Stomach (tissue), 9 donors: ENCODE results near the gene CALR3. TPM values are rescaled to one million over a fixed set of nuclear protein-coding genes. Genes with fewer than 3 reads are reported as not detected.
A peak's percentile ranks its signal among the peaks of the same experiment; 100 is the strongest.
"Not testable (repeated sequence)": the region's sequence is repeated elsewhere in the genome, so short reads cannot be mapped to it uniquely, and the experiment has no call there.

Source experiments
- DNase-seq, 2 donors: peaks; one replicate each; pipeline versions ENCODE4 v3.0.0 to v3.0.0-alpha.2; 2013 to 2019
- H3K27ac ChIP-seq, 5 donors: fragments of 200-600 bp in 4 of 5; sonication (generic) in 4 of 5; one replicate each; pipeline ENCODE4 v1.5.1; 2013 to 2019; ENCODE audit warnings: mild to moderate bottlenecking in 1 of 5, moderate library complexity in 1 of 5
- H3K27me3 ChIP-seq, 3 donors: fragments of 200-600 bp; sonication (generic); one replicate each; pipeline ENCODE4 v1.5.1; 2017 to 2019; ENCODE audit warnings: mixed run types in 1 of 3
- H3K36me3 ChIP-seq, 4 donors: fragments of 200-600 bp; sonication (generic); 1 replicate in 3 of 4; 2 replicates in 1 of 4; pipeline ENCODE4 v1.5.1; 2016 to 2019
- H3K4me1 ChIP-seq, 4 donors: fragments of 200-600 bp; sonication (generic); one replicate each; pipeline ENCODE4 v1.5.1; 2016 to 2019
- H3K4me3 ChIP-seq, 4 donors: fragments of 200-600 bp; sonication (generic) in 3 of 4; one replicate each; pipeline ENCODE4 v1.5.1; 2016 to 2019; ENCODE audit warnings: mild to moderate bottlenecking in 1 of 4
- H3K9me3 ChIP-seq, 4 donors: fragments of 200-600 bp; sonication (generic); one replicate each; pipeline ENCODE4 v1.5.1; 2016 to 2019
- CTCF ChIP-seq, 7 experiments: fragments of 450-650 bp in 4 of 7; fragments of 200-600 bp in 3 of 7; sonication (generic) in 3 of 7; IDR thresholded peaks; one replicate each; pipeline ENCODE4 v1.5.1; 2016 to 2019; ENCODE audit warnings: antibody characterized with exemption in 7 of 7, control low read depth in 2 of 7, mild to moderate bottlenecking in 1 of 7
- EP300 ChIP-seq: sonication (generic); formaldehyde crosslinking; IDR thresholded peaks from one replicate; pipeline ENCODE4 v1.6.1; 2017; ENCODE audit warnings: antibody characterized with exemption
- POLR2A ChIP-seq, 4 donors: fragments of 450-650 bp; IDR thresholded peaks; one replicate each; pipeline ENCODE4 v1.6.1; 2016; ENCODE audit warnings: antibody characterized with exemption in 4 of 4, control low read depth in 2 of 4, mild to moderate bottlenecking in 1 of 4, moderate library complexity in 1 of 4
- POLR2AphosphoS5 ChIP-seq, 3 donors: sonication (generic); formaldehyde crosslinking; IDR thresholded peaks; one replicate each; pipeline ENCODE4 v1.6.1; 2016; ENCODE audit warnings: antibody characterized with exemption in 3 of 3
- WGBS, 5 donors: extraction: QIAGEN DNeasy Blood & Tissue Kit in 3 of 5; methylation state at CpG; one replicate each; pipeline versions ENCODE4 v1.1.5 to v1.1.7; 2013 to 2018; 5-methylcytosine and 5-hydroxymethylcytosine counted together
- intact Hi-C: fragments of 100-400 bp; cut with DNase I; formaldehyde crosslinking; loops from one replicate; pipeline ENCODE4 v1.15.1; 2023; ENCODE audit warnings: low total_unique reads
- polyA plus RNA-seq, 3 donors: library from polyadenylated mRNA; stranded (reverse); fragments of 200-250 nt; gene quantifications; one replicate each; pipeline ENCODE4 v1.2.3, GENCODE V29; 2013
- total RNA-seq, 5 donors: library from RNA; depleted of rRNA; stranded (reverse); fragments of >200 nt; gene quantifications; one replicate each; pipeline versions ENCODE4 v1.1.0 to v1.2.3, GENCODE V29; 2014 to 2016
- donor health status: healthy with polysubstance abuse.
- donor health status: Bipolar disorder and iron deficiency.
- donor health status: healthy.

CALR3 gene
- total and polyA plus RNA-seq, 8 donors, result not detected

GRCh38 chr19:16476401-16476800 lies 19.6 kb downstream of the CALR3 start:
- intact Hi-C loops, result loop anchor here (10.0 kb wide), 1 partner anchor 278 kb away; no protein-coding TSS in a partner anchor
- no peak for DNase-seq
- Histone ChIP-seq H3K4me1 (peaks cover 0 to 8% (median 5%) of the 10 kb centered on the region in 4 donors), H3K27ac (no peak overlapping the region), H3K9me3 (peaks cover 0 to 5% (median 2%) of the 10 kb centered on the region in 4 donors), H3K36me3 (no peaks in the 10 kb centered on the region), H3K27me3 (no peaks in the 10 kb centered on the region), H3K4me3 (no peak overlapping the region)
- no peak for TF ChIP-seq POLR2AphosphoS5 (IDR thresholded peaks at IDR 0.05)
- TF ChIP-seq EP300, result no peak
- no peak for TF ChIP-seq POLR2A (IDR thresholded peaks at IDR 0.05)
- TF ChIP-seq CTCF (IDR thresholded peaks at IDR 0.05), result no peak
- WGBS, 5 donors, result 45 to 63% (median 54%) methylated on average over 3 of the region's 3 CpGs

- intact Hi-C loops, result loop anchor here (10.0 kb wide), 1 partner anchor 281 kb away; no protein-coding TSS in a partner anchor
- H3K4me3 ChIP-seq, result no peak overlapping the region
- 46 to 67% (median 61%) methylated on average over 13 of the region's 13 CpGs for WGBS, 5 donors
- peaks cover 15 to 32% (median 29%) of the 10 kb centered on the region in 4 donors for H3K4me1 ChIP-seq
- H3K9me3 ChIP-seq, result peaks cover 0 to 5% (median 2%) of the 10 kb centered on the region in 4 donors
- no peaks in the 10 kb centered on the region for H3K36me3 ChIP-seq
- no peak overlapping the region for H3K27ac ChIP-seq
- DNase-seq, result peak in 1 of 2 donors; percentile 55
- H3K27me3 ChIP-seq, result no peaks in the 10 kb centered on the region
- TF ChIP-seq CTCF (IDR thresholded peaks at IDR 0.05), result no peak
- no peak for TF ChIP-seq POLR2AphosphoS5 (IDR thresholded peaks at IDR 0.05)
- TF ChIP-seq EP300, result no peak
- no peak for TF ChIP-seq POLR2A (IDR thresholded peaks at IDR 0.05)
These were observed 22.0 kb downstream of the CALR3 start for GRCh38 chr19:16473875-16474392.

GRCh38 chr19:16472992-16473391 lies 23.0 kb downstream of the CALR3 start:
- H3K36me3 ChIP-seq, result no peaks in the 10 kb centered on the region
- peaks cover 0 to 5% (median 2%) of the 10 kb centered on the region in 4 donors for H3K9me3 ChIP-seq
- H3K4me1 ChIP-seq, result peaks cover 15 to 38% (median 35%) of the 10 kb centered on the region in 4 donors
- intact Hi-C loops, result loop anchor here (10.0 kb wide), 1 partner anchor 282 kb away; no protein-coding TSS in a partner anchor
- peak overlapping the region in 1 of 5 donors; percentile 95 for H3K27ac ChIP-seq
- no peak overlapping the region for H3K4me3 ChIP-seq
- no peaks in the 10 kb centered on the region for H3K27me3 ChIP-seq
- 71 to 98% (median 96%) methylated on average over 2 of the region's 2 CpGs for WGBS, 5 donors
- DNase-seq, result no peak
- TF ChIP-seq POLR2A (IDR thresholded peaks at IDR 0.05), result no peak

GRCh38 chr19:16472559-16472899 lies 23.4 kb downstream of the CALR3 start:
- 39 to 66% (median 56%) methylated on average over 2 of the region's 2 CpGs for WGBS, 5 donors
- not testable (repeated sequence) for H3K36me3 ChIP-seq, H3K9me3 ChIP-seq, H3K27me3 ChIP-seq, DNase-seq
- Histone ChIP-seq H3K4me1 (peaks cover 15 to 43% (median 40%) of the 10 kb centered on the region in 4 donors), H3K27ac (peak overlapping the region; percentile 76 to 95 (median 93)), H3K4me3 (peak overlapping the region; percentile 94 to 100 (median 98))
- intact Hi-C loops, result loop anchor here (10.0 kb wide), 1 partner anchor 282 kb away; no protein-coding TSS in a partner anchor

GRCh38 chr19:16470911-16471811 lies 24.8 kb downstream of the CALR3 start:
- Histone ChIP-seq H3K4me1 (peaks cover 15 to 54% (median 46%) of the 10 kb centered on the region in 4 donors), H3K27me3 (no peaks in the 10 kb centered on the region), H3K36me3 (no peaks in the 10 kb centered on the region), H3K9me3 (peaks cover 0 to 5% (median 2%) of the 10 kb centered on the region in 4 donors), H3K4me3 (peak overlapping the region; percentile 94 to 100 (median 98)), H3K27ac (peak overlapping the region; percentile 78 to 95 (median 93))
- TF ChIP-seq EP300, result no peak
- no peak for TF ChIP-seq CTCF (IDR thresholded peaks at IDR 0.05)
- no peak for TF ChIP-seq POLR2A (IDR thresholded peaks at IDR 0.05)
- TF ChIP-seq POLR2AphosphoS5 (IDR thresholded peaks at IDR 0.05), result no peak
- WGBS, 5 donors, result 0 to 1% (median 1%) methylated on average over 34 to 67 of the region's 67 CpGs
- intact Hi-C loops, result loop anchor here (10.0 kb wide), 1 partner anchor 284 kb away; no protein-coding TSS in a partner anchor
- peak in 1 of 2 donors; percentile 44 for DNase-seq
